HepG2 (cell line): ENCODE results near the gene ARL2. TPM values are rescaled to one million over a fixed set of nuclear protein-coding genes. Genes with fewer than 3 reads are reported as not detected.

ENCODE experiments used
- ARHGAP35 ChIP-seq: sonication (generic); formaldehyde crosslinking; IDR thresholded peaks from 2 replicates; pipeline ENCODE4 v1.9.0; 2022; ENCODE audit warnings: mild to moderate bottlenecking, inconsistent platforms, moderate library complexity, missing genetic modification reagents, borderline replicate concordance
- BORCS8-MEF2B ChIP-seq: sonication (generic); formaldehyde crosslinking; IDR thresholded peaks from 2 replicates; pipeline ENCODE4 v1.8.0; 2022; ENCODE audit warnings: mild to moderate bottlenecking, missing genetic modification reagents
- CREM ChIP-seq, 2 experiments: sonication (generic) in 1 of 2; formaldehyde crosslinking in 1 of 2; IDR thresholded peaks; 2 replicates each; pipeline versions ENCODE4 v1.4.0 to v1.6.1; 2016 to 2020; ENCODE audit warnings: antibody characterized with exemption in 1 of 2, mild to moderate bottlenecking in 1 of 2, missing genetic modification reagents in 1 of 2
- ETV5 ChIP-seq: IDR thresholded peaks from 2 replicates; pipeline ENCODE4 v1.6.1; 2018; ENCODE audit warnings: missing biosample characterization, missing genetic modification reagents, inconsistent platforms, borderline replicate concordance
- FOXK2 ChIP-seq: fragments of 450-650 bp; IDR thresholded peaks from 2 replicates; pipeline ENCODE4 v1.6.1; 2016
- HES4 ChIP-seq: sonication (generic); formaldehyde crosslinking; IDR thresholded peaks from 2 replicates; pipeline ENCODE4 v1.9.0; 2021; ENCODE audit warnings: mild to moderate bottlenecking, missing genetic modification reagents, borderline replicate concordance
- IRX3 ChIP-seq: sonication (generic); formaldehyde crosslinking; IDR thresholded peaks from 2 replicates; pipeline ENCODE4 v1.8.1; 2023; ENCODE audit warnings: mild to moderate bottlenecking, low read depth, missing genetic modification reagents, borderline replicate concordance
- JUN ChIP-seq: sonication (generic); formaldehyde crosslinking; IDR thresholded peaks from 2 replicates; pipeline ENCODE4 v1.4.0; 2020; ENCODE audit warnings: mild to moderate bottlenecking, missing genetic modification reagents
- SATB2 ChIP-seq: sonication (generic); formaldehyde crosslinking; IDR thresholded peaks from 2 replicates; pipeline ENCODE4 v1.5.0; 2020; ENCODE audit warnings: missing genetic modification reagents
- SMC3 ChIP-seq: IDR thresholded peaks from 2 replicates; pipeline ENCODE4 v1.6.1; 2011; ENCODE audit warnings: low read length, improper control_type of control experiment
- TAF1 ChIP-seq: sonication (generic); formaldehyde crosslinking; IDR thresholded peaks from 2 replicates; pipeline ENCODE4 v1.4.0; 2020; ENCODE audit warnings: missing genetic modification reagents
- XRCC5 ChIP-seq: fragments of 200-400 bp; formaldehyde crosslinking; optimal IDR thresholded peaks from 2 replicates; pipeline ENCODE3; 2017; ENCODE audit warnings: mild to moderate bottlenecking, low read length
- ZNF263 ChIP-seq: sonication (generic); formaldehyde crosslinking; IDR thresholded peaks from 2 replicates; pipeline ENCODE4 v1.4.0; 2020; ENCODE audit warnings: missing genetic modification reagents
- ZNF605 ChIP-seq: sonication (generic); formaldehyde crosslinking; IDR thresholded peaks from 2 replicates; pipeline ENCODE4 v1.8.0; 2022; ENCODE audit warnings: mild to moderate bottlenecking, missing genetic modification reagents
- ZNF773 ChIP-seq: sonication (generic); formaldehyde crosslinking; IDR thresholded peaks from 2 replicates; pipeline ENCODE4 v1.4.0; 2020; ENCODE audit warnings: missing genetic modification reagents, borderline replicate concordance
- ZNF83 ChIP-seq: sonication (generic); formaldehyde crosslinking; IDR thresholded peaks from 2 replicates; pipeline ENCODE4 v1.4.0; 2020; ENCODE audit warnings: missing genetic modification reagents, mild to moderate bottlenecking, borderline replicate concordance
- polyA plus RNA-seq, 8 experiments: library from polyadenylated mRNA; depleted of rRNA in 3 of 8; stranded (reverse) in 7 of 8; unstranded in 1 of 8; fragments of >200 nt; fragmentation: Illumina TruSeq in 4 of 8; extraction: Trizol in 4 of 8; gene quantifications; 2 replicates each; pipeline versions ENCODE4 v1.2.1 to v1.2.3, GENCODE V29; 2011 to 2016; ENCODE audit warnings: low read depth in 4 of 8, missing spikeins in 1 of 8, mixed read lengths in 1 of 8; ENCODE audit not compliant: insufficient read depth in 1 of 8
- total RNA-seq, 5 experiments: library from RNA; depleted of rRNA; stranded (reverse); fragments of >200 nt; fragmentation: Illumina TruSeq; extraction: Trizol; gene quantifications; 2 replicates each; pipeline ENCODE4 v1.2.3, GENCODE V29; 2016; ENCODE audit warnings: low read depth in 1 of 5
- TF ChIP-seq, protein P1 (sequence below): IDR thresholded peaks from 2 replicates; pipeline ENCODE4 v1.6.1; 2016; ENCODE audit warnings: missing biosample characterization, missing genetic modification reagents, low read depth
- TF ChIP-seq, protein P2 (sequence below): sonication (generic); formaldehyde crosslinking; conservative IDR thresholded peaks from 2 replicates; pipeline ENCODE4 v1.4.0; 2020; ENCODE audit warnings: missing genetic modification reagents
- TF ChIP-seq, protein P3 (sequence below): sonication (generic); formaldehyde crosslinking; IDR thresholded peaks from 2 replicates; pipeline ENCODE4 v1.8.0; 2022; ENCODE audit warnings: mild to moderate bottlenecking, missing genetic modification reagents, moderate library complexity
- TF ChIP-seq, protein P4 (sequence below): sonication (generic); formaldehyde crosslinking; IDR thresholded peaks from 2 replicates; pipeline ENCODE4 v1.4.0; 2020; ENCODE audit warnings: low read depth, missing genetic modification reagents
- TF ChIP-seq, protein P5 (sequence below): sonication (generic); formaldehyde crosslinking; IDR thresholded peaks from 2 replicates; pipeline ENCODE4 v1.4.0; 2020; ENCODE audit warnings: missing genetic modification reagents

The ARL2 gene
- total and polyA plus RNA-seq, 2 of the 13 experiments (the other 11 are each of a cell fraction or from before 2014, with no cell fraction given) = 82.9 to 84.4 TPM

DNA sequence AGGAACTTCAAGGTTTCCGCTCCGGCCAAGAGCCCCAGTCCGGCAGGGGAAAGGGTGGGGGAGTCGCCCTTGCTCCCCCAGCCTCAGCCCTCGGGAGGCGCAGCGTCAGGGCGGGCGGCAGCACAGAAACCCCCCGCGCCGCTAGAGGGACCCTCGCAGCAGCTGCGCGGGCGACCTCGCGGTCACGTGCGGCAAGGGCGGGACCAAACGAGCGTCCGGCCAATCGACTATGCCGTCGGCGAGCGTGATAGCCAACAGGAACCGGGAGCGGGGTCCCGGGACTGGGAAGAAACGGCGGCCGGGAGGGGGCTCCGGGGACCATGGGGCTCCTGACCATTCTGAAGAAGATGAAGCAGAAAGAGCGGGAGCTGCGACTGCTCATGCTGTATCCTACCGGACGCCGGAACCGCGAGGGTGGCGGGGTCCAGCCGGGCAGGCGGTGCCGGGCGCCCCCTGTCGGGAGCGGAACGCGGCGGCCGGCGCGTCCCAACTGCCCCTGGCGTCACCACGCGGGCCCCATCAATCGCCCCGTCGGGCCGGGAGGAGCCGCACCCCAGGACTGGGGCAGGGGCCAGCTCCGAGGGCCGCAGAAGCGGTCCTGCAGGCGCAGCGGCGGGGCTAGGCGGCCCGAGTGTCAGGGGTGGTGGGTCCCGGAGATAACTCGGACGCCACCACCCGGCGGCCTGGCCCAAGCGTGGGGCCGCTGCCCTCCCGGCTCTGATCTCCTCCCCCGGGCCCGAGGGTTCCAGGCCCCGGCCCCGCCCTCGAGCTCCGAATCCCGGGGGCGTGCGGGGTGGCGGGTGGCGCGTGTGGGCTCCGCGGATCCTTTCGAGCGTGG lies at the start of gene ARL2 (continued):
- TF ChIP-seq TAF1 (CRISPR knock-in tag) (peak; percentile 72), SMC3 (no peak), ARHGAP35 (CRISPR knock-in tag) (no peak; the same call in 1 of the 2 replicates), ZNF773 (CRISPR knock-in tag) (no peak), JUN (CRISPR knock-in tag) (peak; percentile 80; the same call in 1 of the 2 replicates), FOXK2 (no peak), CREM (IDR thresholded peaks at IDR 0.05) (no peak), CREM (CRISPR knock-in tag; IDR thresholded peaks at IDR 0.05) (no peak), BORCS8-MEF2B (CRISPR knock-in tag) (no peak; the same call in 1 of the 2 replicates), SATB2 (0 out of 2 replicates have a peak, but pooled peaks have one; percentile 50), XRCC5 (peak; percentile 19), ETV5 (peak; percentile 16; the same call in 1 of the 2 replicates), ZNF605 (CRISPR knock-in tag) (peak; percentile 52; the same call in 1 of the 2 replicates), ZNF263 (CRISPR knock-in tag) (peak; percentile 45; the same call in 1 of the 2 replicates), ZNF83 (CRISPR knock-in tag) (no peak), IRX3 (no peak), HES4 (CRISPR knock-in tag) (peak; percentile 70; the same call in 1 of the 2 replicates)
- TF ChIP-seq, protein P1, sequence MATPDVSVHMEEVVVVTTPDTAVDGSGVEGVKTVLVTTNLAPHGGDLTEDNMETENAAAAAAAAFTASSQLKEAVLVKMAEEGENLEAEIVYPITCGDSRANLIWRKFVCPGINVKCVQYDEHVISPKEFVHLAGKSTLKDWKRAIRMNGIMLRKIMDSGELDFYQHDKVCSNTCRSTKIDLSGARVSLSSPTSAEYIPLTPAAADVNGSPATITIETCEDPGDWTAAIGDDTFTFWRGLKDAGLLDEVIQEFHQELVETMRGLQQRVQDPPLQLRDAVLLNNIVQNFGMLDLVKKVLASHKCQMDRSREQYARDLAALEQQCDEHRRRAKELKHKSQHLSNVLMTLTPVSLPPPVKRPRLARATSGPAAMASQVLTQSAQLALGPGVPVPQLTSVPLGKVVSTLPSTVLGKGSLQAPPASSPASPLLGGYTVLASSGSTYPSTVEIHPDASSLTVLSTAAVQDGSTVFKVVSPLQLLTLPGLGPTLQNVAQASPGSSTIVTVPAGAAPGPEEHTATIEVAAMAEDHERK (CRISPR knock-in tag) = no peak; the same call in 1 of the 2 replicates
- TF ChIP-seq, protein P2, sequence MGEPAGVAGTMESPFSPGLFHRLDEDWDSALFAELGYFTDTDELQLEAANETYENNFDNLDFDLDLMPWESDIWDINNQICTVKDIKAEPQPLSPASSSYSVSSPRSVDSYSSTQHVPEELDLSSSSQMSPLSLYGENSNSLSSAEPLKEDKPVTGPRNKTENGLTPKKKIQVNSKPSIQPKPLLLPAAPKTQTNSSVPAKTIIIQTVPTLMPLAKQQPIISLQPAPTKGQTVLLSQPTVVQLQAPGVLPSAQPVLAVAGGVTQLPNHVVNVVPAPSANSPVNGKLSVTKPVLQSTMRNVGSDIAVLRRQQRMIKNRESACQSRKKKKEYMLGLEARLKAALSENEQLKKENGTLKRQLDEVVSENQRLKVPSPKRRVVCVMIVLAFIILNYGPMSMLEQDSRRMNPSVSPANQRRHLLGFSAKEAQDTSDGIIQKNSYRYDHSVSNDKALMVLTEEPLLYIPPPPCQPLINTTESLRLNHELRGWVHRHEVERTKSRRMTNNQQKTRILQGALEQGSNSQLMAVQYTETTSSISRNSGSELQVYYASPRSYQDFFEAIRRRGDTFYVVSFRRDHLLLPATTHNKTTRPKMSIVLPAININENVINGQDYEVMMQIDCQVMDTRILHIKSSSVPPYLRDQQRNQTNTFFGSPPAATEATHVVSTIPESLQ (CRISPR knock-in tag) = no peak
- TF ChIP-seq, protein P3, sequence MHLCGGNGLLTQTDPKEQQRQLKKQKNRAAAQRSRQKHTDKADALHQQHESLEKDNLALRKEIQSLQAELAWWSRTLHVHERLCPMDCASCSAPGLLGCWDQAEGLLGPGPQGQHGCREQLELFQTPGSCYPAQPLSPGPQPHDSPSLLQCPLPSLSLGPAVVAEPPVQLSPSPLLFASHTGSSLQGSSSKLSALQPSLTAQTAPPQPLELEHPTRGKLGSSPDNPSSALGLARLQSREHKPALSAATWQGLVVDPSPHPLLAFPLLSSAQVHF (CRISPR knock-in tag) = no peak
- TF ChIP-seq, protein P4, sequence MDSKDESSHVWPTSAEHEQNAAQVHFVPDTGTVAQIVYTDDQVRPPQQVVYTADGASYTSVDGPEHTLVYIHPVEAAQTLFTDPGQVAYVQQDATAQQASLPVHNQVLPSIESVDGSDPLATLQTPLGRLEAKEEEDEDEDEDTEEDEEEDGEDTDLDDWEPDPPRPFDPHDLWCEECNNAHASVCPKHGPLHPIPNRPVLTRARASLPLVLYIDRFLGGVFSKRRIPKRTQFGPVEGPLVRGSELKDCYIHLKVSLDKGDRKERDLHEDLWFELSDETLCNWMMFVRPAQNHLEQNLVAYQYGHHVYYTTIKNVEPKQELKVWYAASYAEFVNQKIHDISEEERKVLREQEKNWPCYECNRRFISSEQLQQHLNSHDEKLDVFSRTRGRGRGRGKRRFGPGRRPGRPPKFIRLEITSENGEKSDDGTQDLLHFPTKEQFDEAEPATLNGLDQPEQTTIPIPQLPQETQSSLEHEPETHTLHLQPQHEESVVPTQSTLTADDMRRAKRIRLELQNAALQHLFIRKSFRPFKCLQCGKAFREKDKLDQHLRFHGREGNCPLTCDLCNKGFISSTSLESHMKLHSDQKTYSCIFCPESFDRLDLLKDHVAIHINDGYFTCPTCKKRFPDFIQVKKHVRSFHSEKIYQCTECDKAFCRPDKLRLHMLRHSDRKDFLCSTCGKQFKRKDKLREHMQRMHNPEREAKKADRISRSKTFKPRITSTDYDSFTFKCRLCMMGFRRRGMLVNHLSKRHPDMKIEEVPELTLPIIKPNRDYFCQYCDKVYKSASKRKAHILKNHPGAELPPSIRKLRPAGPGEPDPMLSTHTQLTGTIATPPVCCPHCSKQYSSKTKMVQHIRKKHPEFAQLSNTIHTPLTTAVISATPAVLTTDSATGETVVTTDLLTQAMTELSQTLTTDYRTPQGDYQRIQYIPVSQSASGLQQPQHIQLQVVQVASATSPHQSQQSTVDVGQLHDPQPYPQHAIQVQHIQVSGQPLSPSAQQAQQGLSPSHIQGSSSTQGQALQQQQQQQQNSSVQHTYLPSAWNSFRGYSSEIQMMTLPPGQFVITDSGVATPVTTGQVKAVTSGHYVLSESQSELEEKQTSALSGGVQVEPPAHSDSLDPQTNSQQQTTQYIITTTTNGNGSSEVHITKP (CRISPR knock-in tag) = peak; percentile 42; the same call in 1 of the 2 replicates
- TF ChIP-seq, protein P5, sequence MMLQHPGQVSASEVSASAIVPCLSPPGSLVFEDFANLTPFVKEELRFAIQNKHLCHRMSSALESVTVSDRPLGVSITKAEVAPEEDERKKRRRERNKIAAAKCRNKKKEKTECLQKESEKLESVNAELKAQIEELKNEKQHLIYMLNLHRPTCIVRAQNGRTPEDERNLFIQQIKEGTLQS (CRISPR knock-in tag) = no peak
